ENCODE data around the gene PPP2R5D.
"Not testable (repeated sequence)": the region's sequence is repeated elsewhere in the genome, so short reads cannot be mapped to it uniquely, and the experiment has no call there.

PPP2R5D gene

DNA sequence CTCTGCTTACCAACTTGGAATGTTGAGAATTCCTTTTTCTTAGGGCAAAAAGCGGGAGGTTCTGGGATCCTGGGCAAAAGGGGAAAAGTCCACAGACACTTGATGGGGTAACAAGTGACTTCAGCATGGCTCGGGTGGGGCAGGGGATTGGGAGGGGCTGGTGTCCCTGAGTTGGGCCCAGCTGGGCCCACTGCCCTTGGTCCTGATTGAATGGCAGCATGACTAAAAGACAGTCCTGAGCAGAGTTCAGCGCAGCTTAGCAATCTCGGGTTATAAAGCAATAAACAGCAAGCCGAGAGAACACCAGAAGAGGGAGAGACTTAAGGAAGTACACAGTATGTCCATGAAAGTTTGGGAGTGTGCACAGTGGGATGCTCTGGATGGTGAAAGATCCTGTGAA is 5.6 kb downstream of the PPP2R5D start:
- no peak for DNase-seq
- TF ChIP-seq GATA1 (IDR thresholded peaks at IDR 0.05; ENCODE audit: low read depth, low read length) (no peak), POLR2A (IDR thresholded peaks at IDR 0.05; ENCODE audit: low read length) (no peak)

GRCh38 chr6:42993445-42993844 is 9.1 kb downstream of the PPP2R5D start:
- TF ChIP-seq GATA1 (IDR thresholded peaks at IDR 0.05; ENCODE audit: low read depth, low read length) (no peak), POLR2A (IDR thresholded peaks at IDR 0.05; ENCODE audit: low read length) (no peak)
- DNase-seq, result no peak

GRCh38 chr6:42996513-42996912 is 12.1 kb downstream of the PPP2R5D start:
- TF ChIP-seq POLR2A (IDR thresholded peaks at IDR 0.05; ENCODE audit: low read length) (no peak), GATA1 (IDR thresholded peaks at IDR 0.05; ENCODE audit: low read depth, low read length) (no peak)
- DNase-seq, result no peak

DNA sequence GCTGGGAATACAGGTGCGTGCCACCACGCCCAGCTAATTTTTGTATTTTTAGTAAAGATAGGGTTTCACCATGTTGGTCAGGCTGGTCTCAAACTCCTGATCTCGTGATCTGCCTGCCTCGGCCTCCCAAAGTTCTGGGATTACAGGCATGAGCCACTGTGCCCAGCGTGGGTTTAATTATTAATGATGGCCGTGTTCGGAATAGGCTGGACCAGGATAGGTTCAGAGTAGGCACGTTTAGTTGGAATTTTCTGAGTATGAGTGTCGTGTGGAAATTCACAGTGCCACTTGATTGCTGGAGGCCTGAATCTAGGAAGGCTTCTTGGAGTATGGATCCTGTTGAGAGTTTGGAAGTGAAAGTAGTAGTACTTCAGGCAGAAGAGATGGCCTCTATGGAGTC is 13.8 kb downstream of the PPP2R5D start:
- not testable (repeated sequence) for DNase-seq

- DNase-seq, result no peak
- TF ChIP-seq GATA1 (IDR thresholded peaks at IDR 0.05; ENCODE audit: low read depth, low read length) (no peak), POLR2A (IDR thresholded peaks at IDR 0.05; ENCODE audit: low read length) (no peak)
Observed at GRCh38 chr6:43001843-43002242, 17.5 kb downstream of the PPP2R5D start.

- TF ChIP-seq POLR2A (IDR thresholded peaks at IDR 0.05; ENCODE audit: low read length), result no peak
- TF ChIP-seq GATA1 (IDR thresholded peaks at IDR 0.05; ENCODE audit: low read depth, low read length), result no peak
Observed at GRCh38 chr6:43005844-43006243, 21.5 kb downstream of the PPP2R5D start.

GRCh38 chr6:43006251-43006650 is 21.9 kb downstream of the PPP2R5D start:
- TF ChIP-seq POLR2A (IDR thresholded peaks at IDR 0.05; ENCODE audit: low read length) (no peak), GATA1 (IDR thresholded peaks at IDR 0.05; ENCODE audit: low read depth, low read length) (no peak)
- no peak for DNase-seq

More at GRCh38 chr6:43005844-43006243, 21.5 kb downstream of the PPP2R5D start:
- no peak for DNase-seq

DNA sequence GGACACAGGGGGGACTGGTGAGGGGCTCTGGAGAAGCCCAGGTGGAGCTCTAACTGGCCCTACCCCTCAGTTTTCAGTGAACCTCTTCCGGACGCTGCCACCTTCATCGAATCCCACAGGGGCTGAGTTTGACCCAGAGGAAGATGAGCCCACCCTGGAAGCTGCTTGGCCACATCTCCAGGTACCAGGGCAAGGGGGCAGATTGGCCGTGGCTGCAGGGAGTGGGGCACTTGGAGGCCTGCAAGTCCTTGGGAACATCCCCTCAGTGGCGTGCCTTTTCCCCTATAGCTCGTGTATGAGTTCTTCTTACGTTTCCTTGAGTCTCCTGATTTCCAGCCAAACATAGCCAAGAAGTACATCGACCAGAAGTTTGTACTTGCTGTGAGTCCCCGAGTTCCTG is 22.8 kb downstream of the PPP2R5D start:
- no peak for TF ChIP-seq GATA1 (IDR thresholded peaks at IDR 0.05; ENCODE audit: low read depth, low read length)
- TF ChIP-seq POLR2A (IDR thresholded peaks at IDR 0.05; ENCODE audit: low read length), result no peak
- no peak for DNase-seq

GRCh38 chr6:43009124-43009523 is 24.8 kb downstream of the PPP2R5D start:
- TF ChIP-seq POLR2A (IDR thresholded peaks at IDR 0.05; ENCODE audit: low read length) (no peak), GATA1 (IDR thresholded peaks at IDR 0.05; ENCODE audit: low read depth, low read length) (no peak)
- DNase-seq, result peak; percentile 63 to 67

- no peak for TF ChIP-seq POLR2A (IDR thresholded peaks at IDR 0.05; ENCODE audit: low read length)
- no peak for TF ChIP-seq GATA1 (IDR thresholded peaks at IDR 0.05; ENCODE audit: low read depth, low read length)
- DNase-seq, result no peak
Observed at GRCh38 chr6:43011207-43011606, 26.8 kb downstream of the PPP2R5D start.

DNA sequence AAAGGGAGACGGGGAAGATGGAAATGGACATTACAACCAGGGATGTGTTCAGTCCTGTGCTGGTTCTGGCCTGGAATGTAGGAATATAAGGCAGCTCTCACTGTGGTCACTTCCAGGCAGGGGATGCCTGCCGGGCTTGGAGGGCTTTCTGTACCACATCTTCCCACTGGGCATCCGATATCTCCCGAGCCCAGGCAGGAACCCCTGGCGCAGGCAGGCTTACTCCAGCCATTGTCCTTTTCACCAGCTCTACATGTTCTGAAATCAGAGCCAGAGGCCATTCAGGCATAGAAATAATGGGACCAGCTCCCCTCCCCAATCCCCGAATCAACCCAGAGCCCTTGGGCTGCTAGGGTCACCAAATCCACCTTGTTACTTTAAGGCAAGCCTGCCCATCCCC is 28.0 kb downstream of the PPP2R5D start:
- TF ChIP-seq POLR2A (IDR thresholded peaks at IDR 0.05; ENCODE audit: low read length), result no peak
- TF ChIP-seq GATA1 (IDR thresholded peaks at IDR 0.05; ENCODE audit: low read depth, low read length), result no peak

DNA sequence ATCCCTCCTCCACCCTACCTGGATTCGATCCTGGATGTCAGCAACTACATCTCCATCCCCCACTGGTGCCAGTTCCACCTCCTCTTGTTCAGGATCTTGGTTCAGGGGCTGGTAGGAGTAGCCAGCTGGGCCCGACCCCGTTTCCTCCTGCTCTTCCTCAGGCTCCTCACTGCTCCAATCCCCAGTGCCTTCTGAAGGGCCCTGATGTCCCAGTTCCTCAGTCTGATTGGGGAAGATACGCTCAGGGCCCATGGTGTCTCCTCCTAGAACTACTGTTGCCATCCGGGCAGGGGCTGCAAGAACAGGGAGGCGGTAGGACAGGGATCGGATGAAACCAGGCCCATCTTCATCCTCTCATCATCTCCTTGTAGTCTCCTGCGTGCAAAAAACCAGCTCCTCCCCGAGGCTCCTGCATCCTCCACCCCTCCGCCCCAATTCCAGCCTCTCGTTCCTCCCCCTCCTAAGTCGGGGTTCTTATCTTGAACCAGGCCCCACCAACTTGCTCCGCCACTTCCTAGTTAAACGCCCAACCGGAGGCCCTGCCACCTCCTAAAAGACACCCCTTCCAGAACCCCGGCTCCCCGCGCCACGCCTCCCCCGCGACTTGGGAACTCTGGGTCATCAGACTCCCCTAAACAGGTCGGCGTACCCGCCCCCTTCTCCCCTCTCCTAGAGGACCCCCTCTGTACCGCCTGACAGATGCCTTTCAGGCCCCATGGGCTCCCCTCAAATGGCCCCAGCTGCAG is 28.9 kb downstream of the PPP2R5D start:
- DNase-seq, result peak; percentile 88
- no peak for TF ChIP-seq POLR2A (IDR thresholded peaks at IDR 0.05; ENCODE audit: low read length)
- no peak for TF ChIP-seq GATA1 (IDR thresholded peaks at IDR 0.05; ENCODE audit: low read depth, low read length)

More for the DNA sequence above, 28.0 kb downstream of the PPP2R5D start:
- no peak for DNase-seq

DNA sequence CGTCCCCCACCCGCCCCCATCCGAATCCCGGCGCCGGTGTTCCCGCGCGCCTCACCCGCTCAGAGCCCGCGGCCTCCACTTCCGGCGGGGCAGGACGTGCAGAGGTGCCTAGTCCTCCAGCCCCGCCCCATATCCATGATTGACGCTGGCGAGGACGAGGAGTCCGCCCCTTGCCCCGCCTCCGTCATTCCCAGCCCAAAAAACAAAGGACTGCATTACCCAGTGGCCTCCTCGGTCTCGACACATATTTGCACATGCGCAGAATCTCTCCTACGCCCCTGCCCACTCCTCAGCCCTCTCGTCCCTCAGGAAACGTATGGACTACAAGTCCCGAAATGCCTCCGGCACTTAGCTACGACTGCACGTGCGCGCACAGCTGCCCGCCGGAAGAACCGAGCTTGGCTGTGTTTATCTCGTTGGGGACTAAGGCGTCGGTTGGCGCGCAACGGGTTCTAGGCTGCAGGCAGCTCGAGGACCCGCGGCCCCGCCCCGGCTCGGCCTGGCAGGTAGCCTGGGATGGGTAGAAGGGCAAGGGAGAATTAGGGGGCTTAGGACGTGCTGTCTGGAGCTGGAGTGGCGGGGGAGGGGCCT is 29.6 kb downstream of the PPP2R5D start, which contains the start of the genes KLHDC3 and MEA1:
TSS of gene KLHDC3 (plus strand) at position 407 of the 591 bp plus-strand sequence. CDS start 2,944 bp downstream, outside the sequence.
TSS of gene MEA1 (minus strand) at position 104 of the 591 bp plus-strand sequence. CDS start 133 bp downstream, outside the sequence.
- TF ChIP-seq POLR2A (IDR thresholded peaks at IDR 0.05; ENCODE audit: low read length), result peak; percentile 74
- no peak for TF ChIP-seq GATA1 (IDR thresholded peaks at IDR 0.05; ENCODE audit: low read depth, low read length)
- peak; percentile 99 to 100 for DNase-seq

- no peak for TF ChIP-seq POLR2A (IDR thresholded peaks at IDR 0.05; ENCODE audit: low read length)
- DNase-seq, result peak in 1 of 2 experiments; percentile 46
Observed at GRCh38 chr6:43014434-43014909, 30.1 kb downstream of the PPP2R5D start.

Data from erythroblast (primary cell).